HEK293 (cell line): ENCODE data around the gene XG.
"Not testable (repeated sequence)": the region's sequence is repeated elsewhere in the genome, so short reads cannot be mapped to it uniquely, and the experiment has no call there.

Experiments used
- CTCF ChIA-PET: fragments of 350-600 bp; formaldehyde crosslinking; extraction: SDS; loops from one replicate; lab custom pipeline; 2021; ENCODE audit warnings: antibody characterized with exemption; lab: Yijun Ruan, JAX
- POLR2A ChIA-PET: fragments of 300-600 bp; formaldehyde crosslinking; extraction: SDS; loops from one replicate; lab custom pipeline; 2020; ENCODE audit warnings: antibody characterized with exemption, inconsistent platforms; lab: Yijun Ruan, JAX
- H3K27ac ChIP-seq: fragments of 200-500 bp; sonication (Bioruptor generic); 2 replicates; pipeline ENCODE4 v1.5.1; 2014; ENCODE audit warnings: low read depth, low read length, control low read depth, inconsistent platforms; ENCODE audit errors: extremely low read depth
- H3K36me3 ChIP-seq, 2 experiments: fragments of 200-500 bp in 1 of 2; sonication (Bioruptor generic) in 1 of 2; 1 replicate in 1 of 2; 2 replicates in 1 of 2; pipeline ENCODE4 v1.5.1; 2014 to 2017; ENCODE audit warnings: inconsistent platforms in 2 of 2, low read length in 2 of 2; ENCODE audit not compliant: control insufficient read depth in 2 of 2, insufficient read depth in 1 of 2
- H3K4me1 ChIP-seq: fragments of 200-500 bp; sonication (Bioruptor generic); 2 replicates; pipeline ENCODE4 v1.5.1; 2014; ENCODE audit warnings: mild to moderate bottlenecking, low read length, inconsistent platforms; ENCODE audit not compliant: control insufficient read depth, insufficient read depth
- H3K4me3 ChIP-seq: 2 replicates; pipeline ENCODE4 v1.5.1; 2011; ENCODE audit warnings: low read depth, mild to moderate bottlenecking, control low read depth, low read length, moderate library complexity
- H3K9me3 ChIP-seq: fragments of 200-500 bp; sonication (Bioruptor generic); 2 replicates; pipeline ENCODE4 v1.5.1; 2014; ENCODE audit warnings: low read depth, low read length, inconsistent platforms; ENCODE audit not compliant: control insufficient read depth, insufficient read depth
- GLIS2 ChIP-seq: fragments of 450-650 bp; formaldehyde crosslinking; IDR thresholded peaks from 2 replicates; pipeline ENCODE4 v1.5.1; 2016; ENCODE audit warnings: missing biosample characterization, missing genetic modification characterization
- HOXC10 ChIP-seq: sonication (generic); formaldehyde crosslinking; IDR thresholded peaks from 2 replicates; pipeline ENCODE4 v1.8.1; 2023; ENCODE audit warnings: mild to moderate bottlenecking, missing genetic modification reagents
- KLF10 ChIP-seq: fragments of 450-650 bp; IDR thresholded peaks from 2 replicates; pipeline ENCODE4 v1.5.1; 2018; ENCODE audit warnings: missing biosample characterization, mild to moderate bottlenecking, missing genetic modification characterization
- KLF17 ChIP-seq: fragments of 450-650 bp; formaldehyde crosslinking; IDR thresholded peaks from 2 replicates; pipeline ENCODE4 v1.5.1; 2016; ENCODE audit warnings: missing biosample characterization, missing genetic modification characterization
- PRDM1 ChIP-seq: fragments of 450-650 bp; formaldehyde crosslinking; IDR thresholded peaks from 2 replicates; pipeline ENCODE4; 2016; ENCODE audit warnings: missing biosample characterization, missing genetic modification characterization
- TRIM28 ChIP-seq: IDR thresholded peaks from 2 replicates; pipeline ENCODE4 v1.6.1; 2011; ENCODE audit warnings: low read length, control low read depth, borderline replicate concordance
- ZFP37 ChIP-seq: fragments of 450-650 bp; formaldehyde crosslinking; IDR thresholded peaks from 2 replicates; pipeline ENCODE4 v1.5.1; 2016; ENCODE audit warnings: missing biosample characterization, missing genetic modification characterization
- ZNF133 ChIP-seq: fragments of 450-650 bp; formaldehyde crosslinking; IDR thresholded peaks from 2 replicates; pipeline ENCODE4 v1.5.1; 2016; ENCODE audit warnings: missing biosample characterization, missing genetic modification characterization
- ZNF140 ChIP-seq: fragments of 450-650 bp; formaldehyde crosslinking; IDR thresholded peaks from 2 replicates; pipeline ENCODE4 v1.5.1; 2016; ENCODE audit warnings: missing biosample characterization, missing genetic modification characterization
- ZNF157 ChIP-seq: fragments of 450-650 bp; formaldehyde crosslinking; IDR thresholded peaks from 2 replicates; pipeline ENCODE4 v1.5.1; 2016; ENCODE audit warnings: missing biosample characterization, missing genetic modification characterization
- ZNF221 ChIP-seq: fragments of 450-650 bp; formaldehyde crosslinking; IDR thresholded peaks from 2 replicates; pipeline ENCODE4 v1.5.1; 2017; ENCODE audit warnings: missing biosample characterization, missing genetic modification characterization, borderline replicate concordance
- ZNF24 ChIP-seq: fragments of 450-650 bp; formaldehyde crosslinking; IDR thresholded peaks from 2 replicates; pipeline ENCODE4 v1.5.1; 2016; ENCODE audit warnings: missing biosample characterization, missing genetic modification characterization
- ZNF280D ChIP-seq: fragments of 450-650 bp; formaldehyde crosslinking; IDR thresholded peaks from 2 replicates; pipeline ENCODE4 v1.5.1; 2016; ENCODE audit warnings: missing biosample characterization, missing genetic modification characterization
- ZNF362 ChIP-seq: fragments of 450-650 bp; formaldehyde crosslinking; IDR thresholded peaks from 2 replicates; pipeline ENCODE4 v1.5.1; 2016; ENCODE audit warnings: missing biosample characterization, missing genetic modification characterization
- ZNF366 ChIP-seq: fragments of 450-650 bp; formaldehyde crosslinking; conservative IDR thresholded peaks from 2 replicates; pipeline ENCODE4 v1.5.1; 2016; ENCODE audit warnings: missing biosample characterization, missing genetic modification characterization
- ZNF624 ChIP-seq: fragments of 450-650 bp; formaldehyde crosslinking; IDR thresholded peaks from 2 replicates; pipeline ENCODE4 v1.5.1; 2017; ENCODE audit warnings: missing biosample characterization, missing genetic modification characterization
- ZNF626 ChIP-seq: fragments of 450-650 bp; sonication (Bioruptor Pico); formaldehyde crosslinking; IDR thresholded peaks from 2 replicates; pipeline ENCODE4 v1.5.1; 2018; ENCODE audit warnings: missing biosample characterization, missing genetic modification characterization, inconsistent platforms
- ZNF658 ChIP-seq: fragments of 450-650 bp; formaldehyde crosslinking; IDR thresholded peaks from 2 replicates; pipeline ENCODE4; 2016; ENCODE audit warnings: missing biosample characterization, missing genetic modification characterization
- ZNF785 ChIP-seq: fragments of 450-650 bp; formaldehyde crosslinking; IDR thresholded peaks from 2 replicates; pipeline ENCODE4 v1.5.1; 2016; ENCODE audit warnings: missing biosample characterization, missing genetic modification characterization

XG gene

GRCh38 chrX:2773166-2774055, 21.6 kb downstream of the XG start:
- H3K27ac ChIP-seq, H3K36me3 ChIP-seq, POLR2A ChIA-PET, H3K4me1 ChIP-seq, CTCF ChIA-PET, H3K9me3 ChIP-seq, H3K4me3 ChIP-seq: not testable (repeated sequence)
- peak; percentile 52 for TF ChIP-seq ZNF366

- no peak overlapping the region for H3K4me3 ChIP-seq
- no peak overlapping the region for H3K27ac ChIP-seq
- H3K4me1 ChIP-seq: no peaks in the 10 kb centered on the region
- POLR2A ChIA-PET: no interaction called here
- H3K36me3 ChIP-seq: no peaks in the 10 kb centered on the region
- TF ChIP-seq TRIM28: no peak
- TF ChIP-seq KLF10: no peak
- TF ChIP-seq KLF17 (tag by site-specific recombination): no peak
- no peak for TF ChIP-seq ZNF157
- no peak for TF ChIP-seq ZFP37 (tag by site-specific recombination)
- no peak for TF ChIP-seq ZNF221 (tag by site-specific recombination)
- no peak for TF ChIP-seq GLIS2 (tag by site-specific recombination)
- no peak for TF ChIP-seq ZNF362 (tag by site-specific recombination)
- no peak for TF ChIP-seq HOXC10 (CRISPR knock-in tag)
- no peak for TF ChIP-seq ZNF280D
- TF ChIP-seq PRDM1 (tag by site-specific recombination): no peak
- no peak for TF ChIP-seq ZNF24 (tag by site-specific recombination)
- no peak for TF ChIP-seq ZNF785 (tag by site-specific recombination)
- TF ChIP-seq ZNF626 (tag by site-specific recombination): no peak
- TF ChIP-seq ZNF133 (tag by site-specific recombination): no peak
- TF ChIP-seq ZNF658 (tag by site-specific recombination): no peak
- no peaks in the 10 kb centered on the region; the same call in none of the 2 replicates for H3K9me3 ChIP-seq
- CTCF ChIA-PET: no interaction called here
Observed at GRCh38 chrX:2774057-2774456, 22.2 kb downstream of the XG start.

GRCh38 chrX:2774776-2775175, 22.9 kb downstream of the XG start:
- Histone ChIP-seq H3K36me3 (no peaks in the 10 kb centered on the region), H3K4me1 (no peaks in the 10 kb centered on the region), H3K9me3 (no peaks in the 10 kb centered on the region; the same call in none of the 2 replicates), H3K4me3 (no peak overlapping the region), H3K27ac (no peak overlapping the region)
- POLR2A ChIA-PET: no interaction called here
- TF ChIP-seq ZNF140 (tag by site-specific recombination): peak; percentile 44; the same call in 1 of the 2 replicates
- TF ChIP-seq ZNF624: no peak
- CTCF ChIA-PET: no interaction called here

GRCh38 chrX:2780472-2781225, 28.8 kb downstream of the XG start:
- H3K36me3 ChIP-seq, H3K4me3 ChIP-seq, H3K9me3 ChIP-seq, H3K4me1 ChIP-seq, H3K27ac ChIP-seq, POLR2A ChIA-PET, CTCF ChIA-PET: not testable (repeated sequence)
